K562 (cell line): Measurements from ENCODE around the gene KRT26. TPM values are rescaled to one million over a fixed set of nuclear protein-coding genes. Genes with fewer than 3 reads are reported as not detected.

Experiments
- ATAC-seq: fragments of 200-7000 bp; cut with Tn5 transposase; 3 replicates; pipeline ENCODE4 v1.9.1; 2020; ENCODE audit warnings: moderate library complexity
- BruUV-seq: library from RNA; stranded (reverse); fragments of 400-500 nt; replicated peaks from 2 replicates; lab custom pipeline; 2021; lab: Mats Ljungman, UMichigan
- CTCF ChIA-PET: fragments of 300-600 bp; formaldehyde crosslinking; extraction: SDS; loops from one replicate; lab custom pipeline; 2021; ENCODE audit warnings: low intra/inter-chr PET ratio; lab: Yijun Ruan, JAX
- POLR2A ChIA-PET: fragments of 300-600, 350-650 bp; sonication (Branson Sonifier 250); formaldehyde crosslinking; extraction: SDS; loops from one replicate; lab custom pipeline; 2021; ENCODE audit warnings: antibody characterized with exemption, inconsistent platforms; lab: Yijun Ruan, JAX
- DNase-seq, 4 experiments: peaks; one replicate each; pipeline versions ENCODE4 v3.0.0 to v3.0.0-alpha.2; 2011 to 2018; ENCODE audit warnings: low spot score in 3 of 4, mixed read lengths in 3 of 4; ENCODE audit errors: extremely low read depth in 1 of 4
- FAIRE-seq: peaks from 2 replicates; lab custom pipeline; 2011; peaks lifted over from hg19 to GRCh38; lab: Jason Lieb, UNC
- H2AFZ ChIP-seq: 2 replicates; pipeline ENCODE4 v1.6.0; 2011; ENCODE audit warnings: low read depth, low read length, control low read depth, inconsistent platforms
- H3K27ac ChIP-seq: fragments of 200-600 bp; 3 replicates; pipeline ENCODE4 v1.8.0; 2011; ENCODE audit warnings: low read depth, mild to moderate bottlenecking, control low read depth, inconsistent platforms, low read length, moderate library complexity, mixed read lengths; ENCODE audit errors: extremely low read depth
- H3K27me3 ChIP-seq, 2 experiments: fragments of 300-600 bp in 1 of 2; 2 replicates in 1 of 2; 3 replicates in 1 of 2; pipeline versions ENCODE4 v1.6.0 to v1.8.0; 2011; ENCODE audit warnings: inconsistent platforms in 2 of 2, low read length in 2 of 2, mild to moderate bottlenecking in 1 of 2, mixed read lengths in 1 of 2, moderate library complexity in 1 of 2; ENCODE audit not compliant: control insufficient read depth in 2 of 2, insufficient read depth in 2 of 2
- H3K36me3 ChIP-seq: fragments of 300-600 bp; 3 replicates; pipeline ENCODE4 v1.8.0; 2011; ENCODE audit warnings: mild to moderate bottlenecking, low read length, inconsistent platforms; ENCODE audit not compliant: control insufficient read depth, insufficient read depth
- H3K4me1 ChIP-seq, 2 experiments: fragments of 200-600 bp in 1 of 2; replicated peaks in 1 of 2; 2 replicates in 1 of 2; 3 replicates in 1 of 2; pipeline versions ENCODE4 v1.5.1 to v1.8.0; 2011; ENCODE audit warnings: inconsistent platforms in 2 of 2, low read length in 2 of 2, mild to moderate bottlenecking in 1 of 2, mixed read lengths in 1 of 2, moderate library complexity in 1 of 2; ENCODE audit not compliant: control insufficient read depth in 2 of 2, insufficient read depth in 2 of 2
- H3K4me2 ChIP-seq: 2 replicates; pipeline ENCODE4 v1.6.1; 2011; ENCODE audit warnings: low read length, control low read depth, inconsistent platforms, mixed read lengths; ENCODE audit not compliant: insufficient read depth
- H3K4me3 ChIP-seq: fragments of 200-600 bp; sonication (generic), shearing (Covaris generic); 2 replicates; pipeline ENCODE4 v1.5.1; 2016; ENCODE audit warnings: control low read depth, inconsistent platforms
- H3K79me2 ChIP-seq: fragments of 200-600 bp; 3 replicates; pipeline ENCODE4 v1.8.0; 2011; ENCODE audit warnings: low read length, inconsistent platforms; ENCODE audit not compliant: control insufficient read depth, insufficient read depth
- H3K9ac ChIP-seq, 2 experiments: 2 replicates each; pipeline versions ENCODE4 v1.6.0 to v1.6.1; 2011; ENCODE audit warnings: low read depth in 2 of 2, low read length in 2 of 2, control low read depth in 1 of 2, inconsistent platforms in 1 of 2, mild to moderate bottlenecking in 1 of 2, mixed read lengths in 1 of 2; ENCODE audit not compliant: insufficient read depth in 1 of 2
- H3K9me1 ChIP-seq: one replicate; pipeline ENCODE4 v1.6.0; 2011; ENCODE audit warnings: inconsistent platforms, mild to moderate bottlenecking, low read length, moderate library complexity; ENCODE audit not compliant: control insufficient read depth, insufficient read depth
- H3K9me3 ChIP-seq: replicated peaks from 2 replicates; pipeline ENCODE4 v1.5.1; 2011; ENCODE audit warnings: low read depth, low read length, inconsistent platforms; ENCODE audit not compliant: control insufficient read depth, insufficient read depth
- H4K20me1 ChIP-seq: replicated peaks from 2 replicates; pipeline ENCODE4 v1.6.1; 2011; ENCODE audit warnings: low read length, inconsistent platforms, mixed read lengths; ENCODE audit not compliant: control insufficient read depth, insufficient read depth
- CBX3 ChIP-seq, 2 experiments: IDR thresholded peaks; 1 replicate in 1 of 2; 2 replicates in 1 of 2; pipeline ENCODE4 v1.6.1; 2012; ENCODE audit warnings: inconsistent platforms in 2 of 2, low read length in 2 of 2, borderline replicate concordance in 1 of 2, control low read depth in 1 of 2
- CBX5 ChIP-seq: IDR thresholded peaks from 2 replicates; pipeline ENCODE4 v1.6.1; 2014; ENCODE audit warnings: low read depth, borderline replicate concordance
- CHD2 ChIP-seq: IDR thresholded peaks from 2 replicates; pipeline ENCODE4 v1.6.1; 2011; ENCODE audit warnings: low read depth, low read length
- RUNX1 ChIP-seq: sonication (generic); IDR thresholded peaks from 2 replicates; pipeline ENCODE4 v1.6.1; 2016; ENCODE audit warnings: antibody characterized with exemption, low read depth
- TRIM28 ChIP-seq: fragments of 450-650 bp; IDR thresholded peaks from 2 replicates; pipeline ENCODE4 v1.6.1; 2017
- ZNF644 ChIP-seq: fragments of 200-800 bp; sonication (Bioruptor generic); IDR thresholded peaks from 2 replicates; pipeline ENCODE4 v1.6.1; 2016; ENCODE audit warnings: low read depth, missing genetic modification characterization, missing compliant biosample characterization
- WGBS: fragments of 100-300 bp; shearing (Covaris generic); methylation state at CpG from one replicate; pipeline ENCODE4 v1.1.6; 2016; ENCODE audit warnings: low coverage, mixed read lengths; ENCODE audit not compliant: insufficient coverage; ENCODE audit errors: missing lambda C conversion rate; 5-methylcytosine and 5-hydroxymethylcytosine counted together
- in situ Hi-C: fragments of 300-500 bp; cut with MboI; formaldehyde crosslinking; loops from 4 replicates; pipeline ENCODE4 v1.15.0; 2018; ENCODE audit warnings: inconsistent platforms, mixed read lengths
- intact Hi-C: fragments of 100-400 bp; cut with micrococcal nuclease; formaldehyde crosslinking; loops from 2 replicates; pipeline ENCODE4 v1.14.2; 2022
- polyA plus RNA-seq, 8 experiments: library from polyadenylated mRNA; depleted of rRNA in 4 of 8; stranded (reverse) in 5 of 8; unstranded in 3 of 8; fragments of >200 nt; fragmentation: Nextera tagmentation in 2 of 8; fragmentation: Illumina TruSeq in 1 of 8; extraction: Ambion mirVana in 2 of 8; extraction: Trizol in 1 of 8; gene quantifications; 2 replicates each; pipeline versions ENCODE4 v1.2.1 to v1.2.3, GENCODE V29; 2011 to 2014; ENCODE audit warnings: inconsistent platforms in 1 of 8, missing spikeins in 1 of 8
- total RNA-seq, 7 experiments: library from RNA; depleted of rRNA in 6 of 7; stranded (reverse); fragments of >200 nt in 6 of 7; fragmentation: Illumina TruSeq in 2 of 7; extraction: Trizol in 2 of 7; gene quantifications; 2 replicates each; pipeline versions ENCODE4 v1.2.1 to v1.2.3, GENCODE V29; 2011 to 2021; ENCODE audit warnings: low replicate concordance in 1 of 7
- TF ChIP-seq, protein P1 (sequence below): fragments of 450-650 bp; IDR thresholded peaks from 2 replicates; pipeline ENCODE4 v1.6.1; 2018; ENCODE audit warnings: mild to moderate bottlenecking, low read depth; ENCODE audit not compliant: partially characterized antibody
- TF ChIP-seq, protein P2 (sequence below): fragments of 200-800 bp; sonication (Bioruptor generic); IDR thresholded peaks from 2 replicates; pipeline ENCODE4 v1.6.1; 2017; ENCODE audit warnings: missing genetic modification characterization, missing compliant biosample characterization

KRT26 gene
- total and polyA plus RNA-seq, 9 of the 15 experiments (the other 6 are each of a cell fraction or from before 2014, with no cell fraction given): not detected

DNA sequence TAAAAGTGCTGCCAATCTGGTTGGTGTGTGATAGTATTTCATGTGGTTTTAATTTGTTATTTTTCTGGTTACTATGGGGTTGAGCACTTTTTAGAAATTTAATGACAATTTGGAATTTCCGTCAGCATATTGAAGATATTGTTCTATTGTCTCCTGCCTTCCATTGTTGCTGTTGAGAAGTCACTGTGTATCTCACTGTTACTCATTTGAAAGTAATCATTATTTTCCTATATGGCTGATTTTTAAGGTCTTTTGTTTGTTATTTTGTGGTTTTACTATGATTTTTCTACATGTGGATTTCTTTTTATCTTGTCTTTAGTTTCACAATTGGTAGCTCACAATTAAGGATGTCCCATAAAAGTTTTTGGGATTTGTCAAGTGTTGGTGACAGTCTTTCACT is 8.2 kb downstream of the KRT26 start:
- peak; percentile 19 for FAIRE-seq
- Histone ChIP-seq H3K9ac (no peak overlapping the region), H3K36me3 (no peaks in the 10 kb centered on the region), H3K27me3 (no peaks in the 10 kb centered on the region), H3K4me3 (no peak overlapping the region), H3K27ac (no peak overlapping the region), H3K4me1 (no peaks in the 10 kb centered on the region), H3K9me1 (no peaks in the 10 kb centered on the region), H2AFZ (no peak overlapping the region), H4K20me1 (no peaks in the 10 kb centered on the region), H3K79me2 (no peaks in the 10 kb centered on the region), H3K4me2 (no peak overlapping the region), H3K9me3 (no peaks in the 10 kb centered on the region; the same call in 1 of the 2 replicates)
- TF ChIP-seq, protein P1, sequence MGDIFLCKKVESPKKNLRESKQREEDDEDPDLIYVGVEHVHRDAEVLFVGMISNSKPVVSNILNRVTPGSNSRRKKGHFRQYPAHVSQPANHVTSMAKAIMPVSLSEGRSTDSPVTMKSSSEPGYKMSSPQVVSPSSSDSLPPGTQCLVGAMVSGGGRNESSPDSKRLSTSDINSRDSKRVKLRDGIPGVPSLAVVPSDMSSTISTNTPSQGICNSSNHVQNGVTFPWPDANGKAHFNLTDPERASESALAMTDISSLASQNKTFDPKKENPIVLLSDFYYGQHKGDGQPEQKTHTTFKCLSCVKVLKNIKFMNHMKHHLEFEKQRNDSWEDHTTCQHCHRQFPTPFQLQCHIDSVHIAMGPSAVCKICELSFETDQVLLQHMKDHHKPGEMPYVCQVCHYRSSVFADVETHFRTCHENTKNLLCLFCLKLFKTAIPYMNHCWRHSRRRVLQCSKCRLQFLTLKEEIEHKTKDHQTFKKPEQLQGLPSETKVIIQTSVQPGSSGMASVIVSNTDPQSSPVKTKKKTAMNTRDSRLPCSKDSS: peak; percentile 70
- TF ChIP-seq, protein P2, sequence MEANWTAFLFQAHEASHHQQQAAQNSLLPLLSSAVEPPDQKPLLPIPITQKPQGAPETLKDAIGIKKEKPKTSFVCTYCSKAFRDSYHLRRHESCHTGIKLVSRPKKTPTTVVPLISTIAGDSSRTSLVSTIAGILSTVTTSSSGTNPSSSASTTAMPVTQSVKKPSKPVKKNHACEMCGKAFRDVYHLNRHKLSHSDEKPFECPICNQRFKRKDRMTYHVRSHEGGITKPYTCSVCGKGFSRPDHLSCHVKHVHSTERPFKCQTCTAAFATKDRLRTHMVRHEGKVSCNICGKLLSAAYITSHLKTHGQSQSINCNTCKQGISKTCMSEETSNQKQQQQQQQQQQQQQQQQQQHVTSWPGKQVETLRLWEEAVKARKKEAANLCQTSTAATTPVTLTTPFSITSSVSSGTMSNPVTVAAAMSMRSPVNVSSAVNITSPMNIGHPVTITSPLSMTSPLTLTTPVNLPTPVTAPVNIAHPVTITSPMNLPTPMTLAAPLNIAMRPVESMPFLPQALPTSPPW (CRISPR knock-in tag): no peak
- TF ChIP-seq RUNX1 (no peak), CBX5 (peak; percentile 80; the same call in 1 of the 2 replicates), ZNF644 (tag) (no peak), CHD2 (no peak), CBX3 (IDR thresholded peaks at IDR 0.05; ENCODE audit: borderline replicate concordance in 1 of 2, low read length in 2 of 2) (peak in 1 of 2 experiments; percentile 85; a peak in 2 of 3 replicates), TRIM28 (peak; percentile 76; the same call in 1 of the 2 replicates)
- ChIA-PET CTCF (no interaction called here), POLR2A (no interaction called here)
- 7% methylated on average over 1 of the region's 1 CpG for WGBS
- ATAC-seq: no peak
- intact Hi-C loops: no loop called here
- in situ Hi-C loops: no loop called here
- DNase-seq: no peak
- no TSS peak for BruUV-seq
